D721Med (cell line): ENCODE results near the gene EEIG1.

Experiments used
- DNase-seq: peaks from one replicate; pipeline ENCODE4 v3.0.0; 2011; ENCODE audit warnings: low spot score; ENCODE audit not compliant: insufficient read length
- FAIRE-seq: peaks from 2 replicates; lab custom pipeline; 2011; peaks lifted over from hg19 to GRCh38; lab: Jason Lieb, UNC
- TF ChIP-seq, protein P1 (sequence below): IDR thresholded peaks from 2 replicates; pipeline ENCODE4 v1.5.1; 2012; ENCODE audit warnings: mild to moderate bottlenecking, control low read depth; ENCODE audit not compliant: insufficient read depth; ENCODE audit errors: missing control alignments

Gene EEIG1

DNA sequence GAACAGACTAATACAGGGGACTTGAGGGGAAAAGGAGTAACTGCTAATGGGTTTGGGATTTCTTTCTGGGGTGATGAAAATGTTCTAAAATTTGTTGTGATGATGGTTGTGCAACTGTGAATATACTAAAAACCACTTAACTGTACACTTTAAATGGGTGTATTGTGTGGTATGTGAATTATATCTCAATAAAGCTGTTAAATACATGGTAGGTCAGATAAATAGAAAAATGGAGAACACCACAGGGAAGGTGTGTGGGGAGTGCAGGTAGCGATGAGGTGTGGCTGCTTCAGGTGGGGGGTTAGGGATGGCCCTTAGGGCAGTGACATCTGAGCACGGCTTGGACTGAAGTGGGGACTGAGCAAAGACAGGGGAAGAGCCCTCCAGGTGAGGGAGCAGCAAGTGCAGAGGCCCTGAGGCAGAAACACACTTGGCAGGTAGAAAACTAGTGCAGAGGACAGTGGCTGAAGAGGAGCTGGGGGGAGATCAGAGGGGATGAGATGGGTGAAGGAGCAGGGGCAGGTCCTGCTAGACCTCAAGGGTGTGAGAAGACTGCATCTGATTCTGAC, 20.9 kb downstream of the EEIG1 start:
- no peak for DNase-seq
- no peak for FAIRE-seq
- TF ChIP-seq, protein P1, sequence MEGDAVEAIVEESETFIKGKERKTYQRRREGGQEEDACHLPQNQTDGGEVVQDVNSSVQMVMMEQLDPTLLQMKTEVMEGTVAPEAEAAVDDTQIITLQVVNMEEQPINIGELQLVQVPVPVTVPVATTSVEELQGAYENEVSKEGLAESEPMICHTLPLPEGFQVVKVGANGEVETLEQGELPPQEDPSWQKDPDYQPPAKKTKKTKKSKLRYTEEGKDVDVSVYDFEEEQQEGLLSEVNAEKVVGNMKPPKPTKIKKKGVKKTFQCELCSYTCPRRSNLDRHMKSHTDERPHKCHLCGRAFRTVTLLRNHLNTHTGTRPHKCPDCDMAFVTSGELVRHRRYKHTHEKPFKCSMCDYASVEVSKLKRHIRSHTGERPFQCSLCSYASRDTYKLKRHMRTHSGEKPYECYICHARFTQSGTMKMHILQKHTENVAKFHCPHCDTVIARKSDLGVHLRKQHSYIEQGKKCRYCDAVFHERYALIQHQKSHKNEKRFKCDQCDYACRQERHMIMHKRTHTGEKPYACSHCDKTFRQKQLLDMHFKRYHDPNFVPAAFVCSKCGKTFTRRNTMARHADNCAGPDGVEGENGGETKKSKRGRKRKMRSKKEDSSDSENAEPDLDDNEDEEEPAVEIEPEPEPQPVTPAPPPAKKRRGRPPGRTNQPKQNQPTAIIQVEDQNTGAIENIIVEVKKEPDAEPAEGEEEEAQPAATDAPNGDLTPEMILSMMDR = no peak

DNA sequence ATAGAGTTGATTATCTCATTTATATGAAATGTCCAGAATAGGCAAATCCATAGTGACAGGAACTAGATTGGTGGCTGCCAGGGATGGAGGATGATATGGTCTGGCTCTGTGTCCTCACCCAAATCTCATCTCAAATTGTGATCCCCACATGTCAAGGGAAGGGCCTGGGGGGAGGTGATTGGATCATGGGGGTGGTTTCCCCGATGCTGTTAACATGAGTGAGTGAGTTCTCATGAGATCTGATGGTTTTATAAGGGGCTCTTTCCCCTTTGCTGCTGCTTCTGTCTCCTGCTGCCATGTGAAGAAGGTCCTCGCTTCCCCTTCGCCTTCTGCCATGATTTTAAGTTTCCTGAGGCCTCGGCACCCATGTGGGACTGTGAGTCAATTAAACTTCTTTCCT, 21.4 kb downstream of the EEIG1 start:
- FAIRE-seq (no peak), DNase-seq (no peak)
- TF ChIP-seq, protein P1 = no peak

DNA sequence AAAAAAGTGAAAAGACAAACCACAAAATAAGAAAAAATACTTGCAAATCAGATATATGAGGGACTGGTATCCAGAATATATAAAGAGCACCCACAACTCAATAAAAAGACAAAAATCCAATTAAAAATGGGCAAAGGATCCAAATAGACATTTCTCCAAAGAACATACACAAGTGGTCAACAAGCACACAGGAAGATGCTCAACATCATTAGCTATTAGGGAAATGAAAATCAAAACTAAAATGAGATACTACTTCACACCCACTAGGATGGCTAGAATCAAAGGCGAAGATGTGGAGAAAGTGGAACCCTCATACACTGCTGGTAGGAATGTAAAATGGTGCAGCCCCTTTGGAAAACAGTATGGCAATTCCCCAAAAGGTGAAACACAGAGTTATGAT, 22.1 kb downstream of the EEIG1 start:
- TF ChIP-seq, protein P1 = no peak
- DNase-seq (no peak), FAIRE-seq (no peak)

DNA sequence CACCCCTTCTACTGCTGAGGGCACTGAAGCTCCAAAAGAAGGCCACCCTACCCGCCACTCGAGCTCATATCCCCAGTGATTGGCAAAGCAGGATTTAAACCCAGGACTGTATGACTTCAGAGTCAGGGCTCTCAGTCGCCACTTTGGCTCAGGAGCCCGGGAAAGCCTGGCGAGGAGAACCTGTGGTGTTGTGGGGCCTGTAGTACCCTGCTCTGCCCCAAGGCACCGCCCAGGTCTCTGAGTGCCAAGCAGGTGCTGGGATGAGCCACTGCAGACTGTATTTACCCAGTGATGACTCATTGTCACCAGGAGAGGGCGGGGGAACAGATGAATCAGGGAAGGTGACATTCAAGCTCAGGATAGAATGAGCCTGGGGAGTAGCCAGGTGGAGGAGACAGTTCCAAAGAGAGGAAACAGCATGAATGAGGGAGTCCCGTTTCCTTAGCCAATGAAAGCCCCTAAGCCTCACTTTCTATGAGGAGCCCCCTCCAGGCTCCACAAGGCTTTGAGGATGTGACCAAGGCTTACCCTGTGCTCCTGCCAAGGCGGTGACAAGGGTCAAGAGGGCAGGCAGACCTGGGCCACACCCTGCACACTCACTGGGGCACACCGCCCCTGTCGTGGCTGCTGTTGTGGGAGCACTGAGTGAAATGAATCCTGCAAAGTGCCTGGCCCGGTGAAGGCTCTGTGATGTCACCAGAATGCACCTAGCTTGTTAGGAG, 25.3 kb downstream of the EEIG1 start:
- TF ChIP-seq, protein P1 = peak; percentile 29
- DNase-seq = no peak
- no peak for FAIRE-seq

DNA sequence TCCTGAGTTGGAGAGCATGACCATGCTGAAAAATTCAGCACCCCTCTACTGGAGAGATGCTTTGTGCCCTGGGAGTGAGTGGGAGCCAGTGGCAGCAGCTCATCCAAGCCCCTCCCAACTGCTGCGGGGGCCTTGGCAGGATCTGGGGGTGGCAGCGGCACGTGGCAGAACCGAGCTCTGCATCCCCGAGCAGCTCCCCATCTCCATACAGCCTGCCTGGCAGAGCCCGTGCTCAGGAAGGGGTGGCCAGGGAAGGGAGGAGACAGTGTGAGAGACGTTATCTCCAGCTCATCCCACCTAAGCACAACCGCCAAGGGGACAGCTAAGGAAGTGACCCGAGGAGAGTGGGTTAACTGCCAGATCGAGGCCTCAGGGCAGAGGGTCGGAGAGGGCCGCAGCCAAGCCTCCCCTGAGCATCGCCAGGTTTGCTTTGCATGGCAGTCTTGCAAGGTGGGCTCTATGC, 25.9 kb downstream of the EEIG1 start:
- TF ChIP-seq, protein P1 = no peak
- no peak for FAIRE-seq
- no peak for DNase-seq

DNA sequence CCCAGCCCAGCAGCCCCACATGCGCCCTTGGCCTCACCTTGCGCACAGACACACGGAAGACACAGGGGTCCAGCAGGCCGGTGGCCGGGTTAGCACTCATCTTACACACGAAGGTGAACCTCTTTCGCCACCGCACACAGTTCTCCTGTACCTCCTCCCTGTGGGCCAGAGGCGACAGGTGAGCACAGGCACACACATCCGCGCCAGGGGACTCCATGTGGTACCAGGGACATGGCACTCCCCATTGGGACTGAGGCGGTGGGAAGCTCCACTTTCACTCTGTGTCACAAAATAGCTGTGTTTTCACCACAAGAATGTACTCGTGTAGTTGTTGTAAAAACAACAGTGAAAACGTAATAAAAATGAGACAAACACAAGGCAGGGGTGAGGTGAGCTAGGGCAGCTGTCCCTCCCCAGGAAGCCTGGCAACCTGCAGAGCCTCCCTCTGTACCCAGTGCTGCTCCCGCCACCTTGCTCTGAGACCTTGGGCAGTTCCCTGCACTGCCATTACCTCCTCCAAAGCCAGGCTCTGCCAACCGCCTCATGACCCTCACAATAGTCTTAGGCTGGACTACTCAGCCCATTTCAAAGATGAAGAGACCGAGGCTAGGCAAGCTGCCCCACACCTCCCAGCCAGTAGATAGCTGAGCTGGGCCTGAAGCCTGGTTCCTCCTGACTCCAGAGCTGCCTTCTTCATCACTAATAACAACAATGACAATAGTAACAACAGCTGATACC, 26.9 kb downstream of the EEIG1 start:
- FAIRE-seq (no peak), DNase-seq (no peak)
- TF ChIP-seq, protein P1 = no peak
